ENCODE data around the gene CDC45.

- TF ChIP-seq POLR2A (IDR thresholded peaks at IDR 0.05) (no peak), CTCF (IDR thresholded peaks at IDR 0.05) (no peak)
Measured at GRCh38 chr22:19496324-19496630, 16.6 kb downstream of the CDC45 start.
